WTC11 (cell line): Measurements from ENCODE around the gene CACNA1D. TPM values are rescaled to one million over a fixed set of nuclear protein-coding genes. Genes with fewer than 3 reads are reported as not detected.

Experiments
- ATAC-seq: fragments of 200-7000 bp; cut with Tn5 transposase; 2 replicates; pipeline ENCODE4 v1.10.0; 2021; ENCODE audit warnings: mild to moderate bottlenecking, moderate library complexity
- CTCF ChIA-PET: fragments of 300-600 bp; sonication (Branson Sonifier 250); formaldehyde crosslinking; loops from one replicate; lab custom pipeline; 2021; ENCODE audit warnings: antibody characterized with exemption; lab: Charles Lee
- POLR2A ChIA-PET: fragments of 350-600 bp; sonication (Branson Sonifier 250); formaldehyde crosslinking; loops from one replicate; lab custom pipeline; 2021; ENCODE audit warnings: antibody characterized with exemption; lab: Charles Lee
- DNase-seq: peaks from one replicate; pipeline ENCODE4 v3.0.0; 2021; ENCODE audit warnings: low spot score
- H3K27ac Mint-ChIP-seq: 2 replicates; pipeline ENCODE4 v1.8.0; 2021; ENCODE audit warnings: mixed read lengths
- H3K27me3 Mint-ChIP-seq: 2 replicates; pipeline ENCODE4 v1.8.0; 2021; ENCODE audit warnings: low read depth, mild to moderate bottlenecking, moderate library complexity, mixed read lengths
- H3K36me3 Mint-ChIP-seq: 2 replicates; pipeline ENCODE4 v1.8.0; 2021; ENCODE audit warnings: mixed read lengths
- H3K4me1 Mint-ChIP-seq: 2 replicates; pipeline ENCODE4 v1.8.0; 2022; ENCODE audit warnings: mixed read lengths
- H3K4me3 Mint-ChIP-seq: 2 replicates; pipeline ENCODE4 v1.8.0; 2021; ENCODE audit warnings: mild to moderate bottlenecking, moderate library complexity, mixed read lengths
- H3K9me3 Mint-ChIP-seq: 2 replicates; pipeline ENCODE4 v1.8.0; 2021; ENCODE audit warnings: mixed read lengths
- FOXJ3 ChIP-seq: sonication (generic); formaldehyde crosslinking; IDR thresholded peaks from 2 replicates; pipeline ENCODE4 v1.9.0; 2021; ENCODE audit warnings: missing genetic modification reagents, mild to moderate bottlenecking, borderline replicate concordance
- FOXP1 ChIP-seq: sonication (generic); formaldehyde crosslinking; IDR thresholded peaks from 2 replicates; pipeline ENCODE4 v1.8.0; 2022; ENCODE audit warnings: missing genetic modification reagents, mild to moderate bottlenecking, moderate library complexity, borderline replicate concordance
- GABPB1 ChIP-seq: sonication (generic); formaldehyde crosslinking; IDR thresholded peaks from 2 replicates; pipeline ENCODE4 v1.8.1; 2023; ENCODE audit warnings: mild to moderate bottlenecking, missing genetic modification reagents
- GTF2I ChIP-seq: fragments of 250-450 bp; sonication (Bioruptor Pico); conservative IDR thresholded peaks from 2 replicates; pipeline ENCODE4 v1.4.0; 2021; ENCODE audit warnings: mild to moderate bottlenecking
- HMGA2 ChIP-seq: fragments of 250-450 bp; sonication (Bioruptor Pico); IDR thresholded peaks from 2 replicates; pipeline ENCODE4 v1.4.0; 2021; ENCODE audit warnings: mild to moderate bottlenecking, moderate library complexity
- KAT7 ChIP-seq: sonication (generic); formaldehyde crosslinking; IDR thresholded peaks from 2 replicates; pipeline ENCODE4 v1.8.1; 2023; ENCODE audit warnings: missing genetic modification reagents, mild to moderate bottlenecking, borderline replicate concordance
- NFE2L1 ChIP-seq: sonication (generic); formaldehyde crosslinking; IDR thresholded peaks from 2 replicates; pipeline ENCODE4 v1.8.1; 2023; ENCODE audit warnings: missing genetic modification reagents
- NFYB ChIP-seq: sonication (generic); formaldehyde crosslinking; conservative IDR thresholded peaks from 2 replicates; pipeline ENCODE4 v1.8.0; 2022; ENCODE audit warnings: low read depth, missing genetic modification reagents
- NR1H2 ChIP-seq: sonication (generic); formaldehyde crosslinking; IDR thresholded peaks from 2 replicates; pipeline ENCODE4 v1.9.0; 2021; ENCODE audit warnings: mild to moderate bottlenecking, moderate library complexity, missing genetic modification reagents
- RORB ChIP-seq: fragments of 250-450 bp; sonication (Bioruptor Pico); IDR thresholded peaks from 2 replicates; pipeline ENCODE4 v1.9.0; 2021; ENCODE audit warnings: mild to moderate bottlenecking
- SMAD4 ChIP-seq: sonication (generic); formaldehyde crosslinking; IDR thresholded peaks from 2 replicates; pipeline ENCODE4 v1.8.0; 2022; ENCODE audit warnings: mild to moderate bottlenecking, missing genetic modification reagents
- SOX15 ChIP-seq: fragments of 250-450 bp; sonication (Bioruptor Pico); IDR thresholded peaks from 2 replicates; pipeline ENCODE4 v1.9.0; 2021; ENCODE audit warnings: mild to moderate bottlenecking
- SP1 ChIP-seq: sonication (generic); formaldehyde crosslinking; conservative IDR thresholded peaks from 2 replicates; pipeline ENCODE4 v1.8.1; 2022; ENCODE audit warnings: missing genetic modification reagents
- TCF7 ChIP-seq: sonication (generic); formaldehyde crosslinking; IDR thresholded peaks from 2 replicates; pipeline ENCODE4 v1.8.0; 2022; ENCODE audit warnings: mild to moderate bottlenecking, low read depth, missing genetic modification reagents, moderate library complexity
- TEAD4 ChIP-seq: sonication (generic); formaldehyde crosslinking; IDR thresholded peaks from 2 replicates; pipeline ENCODE4 v1.8.0; 2022; ENCODE audit warnings: mild to moderate bottlenecking, missing genetic modification reagents
- ZBTB21 ChIP-seq: sonication (generic); formaldehyde crosslinking; IDR thresholded peaks from 2 replicates; pipeline ENCODE4 v1.8.1; 2023; ENCODE audit warnings: mild to moderate bottlenecking, missing genetic modification reagents, borderline replicate concordance
- ZNF121 ChIP-seq: sonication (generic); formaldehyde crosslinking; IDR thresholded peaks from 2 replicates; pipeline ENCODE4 v1.8.0; 2023; ENCODE audit warnings: missing genetic modification reagents
- ZNF423 ChIP-seq: fragments of 250-450 bp; sonication (Bioruptor Pico); IDR thresholded peaks from 2 replicates; pipeline ENCODE4 v2.1.2; 2022; ENCODE audit warnings: mild to moderate bottlenecking, moderate library complexity
- total RNA-seq: library from RNA; stranded (reverse); gene quantifications from 3 replicates; pipeline ENCODE4 v1.2.3, GENCODE V29; 2021
- TF ChIP-seq, protein P1 (sequence below): sonication (generic); formaldehyde crosslinking; IDR thresholded peaks from 2 replicates; pipeline ENCODE4 v1.8.1; 2023; ENCODE audit warnings: mild to moderate bottlenecking, missing genetic modification reagents
- TF ChIP-seq, protein P2 (sequence below): sonication (generic); formaldehyde crosslinking; IDR thresholded peaks from 2 replicates; pipeline ENCODE4 v1.8.0; 2022; ENCODE audit warnings: mild to moderate bottlenecking, missing genetic modification reagents
- TF ChIP-seq, protein P3 (sequence below): sonication (generic); formaldehyde crosslinking; IDR thresholded peaks from 2 replicates; pipeline ENCODE4 v1.8.0; 2022; ENCODE audit warnings: mild to moderate bottlenecking, missing genetic modification reagents
- TF ChIP-seq, protein P4 (sequence below): sonication (generic); formaldehyde crosslinking; IDR thresholded peaks from 2 replicates; pipeline ENCODE4 v1.8.1; 2022; ENCODE audit warnings: mild to moderate bottlenecking, moderate library complexity, missing genetic modification reagents
- TF ChIP-seq, protein P5 (sequence below): sonication (generic); formaldehyde crosslinking; IDR thresholded peaks from 2 replicates; pipeline ENCODE4 v1.8.0; 2023; ENCODE audit warnings: missing genetic modification reagents
- TF ChIP-seq, protein P6 (sequence below): fragments of 250-450 bp; sonication (Bioruptor Pico); IDR thresholded peaks from 2 replicates; pipeline ENCODE4 v1.9.0; 2021; ENCODE audit warnings: mild to moderate bottlenecking

Gene CACNA1D
- total RNA-seq, 1 experiment from 2014 or later = 2.3 TPM

DNA sequence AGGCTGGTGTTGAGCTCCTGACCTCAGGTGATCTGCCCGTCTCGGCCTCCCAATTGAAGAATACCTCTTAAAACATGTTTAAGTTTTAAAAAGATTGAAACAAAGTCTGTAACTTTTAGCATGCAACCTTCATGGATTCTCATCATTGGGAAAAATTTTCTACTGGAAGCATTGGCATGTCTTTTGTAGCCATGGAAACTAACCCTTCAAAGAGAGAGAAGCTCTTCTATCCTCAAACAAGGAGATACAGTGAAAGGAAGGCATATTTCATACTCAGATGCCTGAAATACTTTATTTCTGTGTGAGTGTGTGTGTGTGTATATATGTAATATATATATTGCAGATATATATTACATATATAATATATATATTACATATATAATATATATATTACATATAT is 196.9 kb downstream of the CACNA1D start (continued):
- TF ChIP-seq, protein P1, sequence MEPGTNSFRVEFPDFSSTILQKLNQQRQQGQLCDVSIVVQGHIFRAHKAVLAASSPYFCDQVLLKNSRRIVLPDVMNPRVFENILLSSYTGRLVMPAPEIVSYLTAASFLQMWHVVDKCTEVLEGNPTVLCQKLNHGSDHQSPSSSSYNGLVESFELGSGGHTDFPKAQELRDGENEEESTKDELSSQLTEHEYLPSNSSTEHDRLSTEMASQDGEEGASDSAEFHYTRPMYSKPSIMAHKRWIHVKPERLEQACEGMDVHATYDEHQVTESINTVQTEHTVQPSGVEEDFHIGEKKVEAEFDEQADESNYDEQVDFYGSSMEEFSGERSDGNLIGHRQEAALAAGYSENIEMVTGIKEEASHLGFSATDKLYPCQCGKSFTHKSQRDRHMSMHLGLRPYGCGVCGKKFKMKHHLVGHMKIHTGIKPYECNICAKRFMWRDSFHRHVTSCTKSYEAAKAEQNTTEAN (CRISPR knock-in tag) = no peak
- TF ChIP-seq, protein P2, sequence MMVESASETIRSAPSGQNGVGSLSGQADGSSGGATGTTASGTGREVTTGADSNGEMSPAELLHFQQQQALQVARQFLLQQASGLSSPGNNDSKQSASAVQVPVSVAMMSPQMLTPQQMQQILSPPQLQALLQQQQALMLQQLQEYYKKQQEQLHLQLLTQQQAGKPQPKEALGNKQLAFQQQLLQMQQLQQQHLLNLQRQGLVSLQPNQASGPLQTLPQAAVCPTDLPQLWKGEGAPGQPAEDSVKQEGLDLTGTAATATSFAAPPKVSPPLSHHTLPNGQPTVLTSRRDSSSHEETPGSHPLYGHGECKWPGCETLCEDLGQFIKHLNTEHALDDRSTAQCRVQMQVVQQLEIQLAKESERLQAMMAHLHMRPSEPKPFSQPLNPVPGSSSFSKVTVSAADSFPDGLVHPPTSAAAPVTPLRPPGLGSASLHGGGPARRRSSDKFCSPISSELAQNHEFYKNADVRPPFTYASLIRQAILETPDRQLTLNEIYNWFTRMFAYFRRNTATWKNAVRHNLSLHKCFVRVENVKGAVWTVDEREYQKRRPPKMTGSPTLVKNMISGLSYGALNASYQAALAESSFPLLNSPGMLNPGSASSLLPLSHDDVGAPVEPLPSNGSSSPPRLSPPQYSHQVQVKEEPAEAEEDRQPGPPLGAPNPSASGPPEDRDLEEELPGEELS (CRISPR knock-in tag) = no peak
- no peak for TF ChIP-seq ZBTB21 (CRISPR knock-in tag)
- TF ChIP-seq, all 79 proteins: peak for 0

DNA sequence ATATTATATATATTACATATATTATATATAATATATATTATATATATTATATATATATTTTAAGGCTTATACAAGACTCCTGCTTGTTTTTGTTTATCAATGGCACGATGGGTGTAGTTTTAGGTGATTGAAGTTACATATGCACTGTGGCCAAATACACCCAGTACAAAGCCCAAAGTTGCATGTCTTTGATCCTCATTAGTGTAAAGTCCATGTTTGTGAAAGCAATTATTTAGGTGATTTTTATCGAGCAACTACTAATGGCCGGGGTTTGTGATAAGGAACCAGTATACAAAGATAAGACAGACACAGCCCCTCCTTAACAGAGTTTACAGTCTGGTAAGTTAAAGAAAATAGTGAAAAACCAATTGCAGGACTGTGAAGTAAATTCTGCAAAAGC is 197.5 kb downstream of the CACNA1D start:
- Mint-ChIP-seq H3K4me1 (no peaks in the 10 kb centered on the region), H3K27ac (no peak overlapping the region), H3K4me3 (no peak overlapping the region), H3K9me3 (no peaks in the 10 kb centered on the region), H3K27me3 (no peaks in the 10 kb centered on the region; the same call in 1 of the 2 replicates), H3K36me3 (no peaks in the 10 kb centered on the region)
- ChIA-PET CTCF (no interaction called here), POLR2A (no interaction called here)
- TF ChIP-seq, protein P3, sequence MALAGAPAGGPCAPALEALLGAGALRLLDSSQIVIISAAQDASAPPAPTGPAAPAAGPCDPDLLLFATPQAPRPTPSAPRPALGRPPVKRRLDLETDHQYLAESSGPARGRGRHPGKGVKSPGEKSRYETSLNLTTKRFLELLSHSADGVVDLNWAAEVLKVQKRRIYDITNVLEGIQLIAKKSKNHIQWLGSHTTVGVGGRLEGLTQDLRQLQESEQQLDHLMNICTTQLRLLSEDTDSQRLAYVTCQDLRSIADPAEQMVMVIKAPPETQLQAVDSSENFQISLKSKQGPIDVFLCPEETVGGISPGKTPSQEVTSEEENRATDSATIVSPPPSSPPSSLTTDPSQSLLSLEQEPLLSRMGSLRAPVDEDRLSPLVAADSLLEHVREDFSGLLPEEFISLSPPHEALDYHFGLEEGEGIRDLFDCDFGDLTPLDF = no peak
- peak; percentile 3; the same call in 1 of the 2 replicates for TF ChIP-seq HMGA2 (CRISPR knock-in tag)
- ATAC-seq (no peak), DNase-seq (no peak)

DNA sequence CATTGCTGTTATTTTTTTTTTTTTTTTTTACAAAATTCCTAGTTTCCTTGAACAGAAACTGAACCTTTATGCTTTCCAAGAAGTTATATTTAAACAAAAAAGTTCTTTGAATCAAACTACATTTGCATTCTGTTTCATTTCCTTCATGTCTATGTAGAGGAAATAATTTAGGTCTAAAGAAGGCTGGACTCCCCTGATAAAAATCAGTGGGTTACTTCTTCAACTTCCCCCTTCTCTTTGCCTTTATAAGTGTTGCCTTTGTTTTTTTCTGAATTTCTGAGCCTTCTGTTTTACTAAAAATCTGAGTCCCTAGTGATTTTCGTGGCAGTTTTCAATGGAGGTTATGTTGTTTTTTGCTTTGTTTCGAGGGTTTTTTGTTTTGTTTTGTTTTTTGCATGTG is 199.0 kb downstream of the CACNA1D start:
- no peak for ATAC-seq
- Mint-ChIP-seq H3K4me3 (no peak overlapping the region), H3K4me1 (no peaks in the 10 kb centered on the region), H3K27me3 (no peaks in the 10 kb centered on the region; the same call in 1 of the 2 replicates), H3K36me3 (no peaks in the 10 kb centered on the region), H3K27ac (no peak overlapping the region), H3K9me3 (no peaks in the 10 kb centered on the region)
- DNase-seq = no peak
- POLR2A ChIA-PET = no interaction called here
- TF ChIP-seq GABPB1 (CRISPR knock-in tag) (no peak), TCF7 (no peak), ZNF121 (CRISPR knock-in tag) (no peak), SMAD4 (CRISPR knock-in tag) (no peak), GTF2I (CRISPR knock-in tag) (no peak), NFE2L1 (no peak), FOXP1 (CRISPR knock-in tag) (no peak), SOX15 (CRISPR knock-in tag) (no peak), NFYB (CRISPR knock-in tag) (no peak), TEAD4 (no peak), KAT7 (CRISPR knock-in tag) (no peak), ZNF423 (CRISPR knock-in tag) (no peak), RORB (CRISPR knock-in tag) (no peak), NR1H2 (CRISPR knock-in tag) (no peak), FOXJ3 (CRISPR knock-in tag) (no peak), SP1 (CRISPR knock-in tag) (no peak)
- TF ChIP-seq, protein P4, sequence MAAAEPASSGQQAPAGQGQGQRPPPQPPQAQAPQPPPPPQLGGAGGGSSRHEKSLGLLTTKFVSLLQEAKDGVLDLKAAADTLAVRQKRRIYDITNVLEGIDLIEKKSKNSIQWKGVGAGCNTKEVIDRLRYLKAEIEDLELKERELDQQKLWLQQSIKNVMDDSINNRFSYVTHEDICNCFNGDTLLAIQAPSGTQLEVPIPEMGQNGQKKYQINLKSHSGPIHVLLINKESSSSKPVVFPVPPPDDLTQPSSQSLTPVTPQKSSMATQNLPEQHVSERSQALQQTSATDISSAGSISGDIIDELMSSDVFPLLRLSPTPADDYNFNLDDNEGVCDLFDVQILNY (CRISPR knock-in tag) = no peak
- TF ChIP-seq, protein P5, sequence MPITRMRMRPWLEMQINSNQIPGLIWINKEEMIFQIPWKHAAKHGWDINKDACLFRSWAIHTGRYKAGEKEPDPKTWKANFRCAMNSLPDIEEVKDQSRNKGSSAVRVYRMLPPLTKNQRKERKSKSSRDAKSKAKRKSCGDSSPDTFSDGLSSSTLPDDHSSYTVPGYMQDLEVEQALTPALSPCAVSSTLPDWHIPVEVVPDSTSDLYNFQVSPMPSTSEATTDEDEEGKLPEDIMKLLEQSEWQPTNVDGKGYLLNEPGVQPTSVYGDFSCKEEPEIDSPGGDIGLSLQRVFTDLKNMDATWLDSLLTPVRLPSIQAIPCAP (CRISPR knock-in tag) = no peak
- TF ChIP-seq, protein P6, sequence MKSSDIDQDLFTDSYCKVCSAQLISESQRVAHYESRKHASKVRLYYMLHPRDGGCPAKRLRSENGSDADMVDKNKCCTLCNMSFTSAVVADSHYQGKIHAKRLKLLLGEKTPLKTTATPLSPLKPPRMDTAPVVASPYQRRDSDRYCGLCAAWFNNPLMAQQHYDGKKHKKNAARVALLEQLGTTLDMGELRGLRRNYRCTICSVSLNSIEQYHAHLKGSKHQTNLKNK (CRISPR knock-in tag) = no peak
- CTCF ChIA-PET = interaction anchor here (0.7 kb wide), 1 partner anchor 129 kb away, joined by 4 read pairs; no protein-coding TSS in a partner anchor
